Calu3 (cell line): ENCODE data around the gene LSM14A. TPM values are rescaled to one million over a fixed set of nuclear protein-coding genes. Genes with fewer than 3 reads are reported as not detected.

Source experiments
- BruUV-seq: library from RNA; stranded (reverse); fragments of 400-500 nt; replicated peaks from 2 replicates; lab custom pipeline; 2021; lab: Mats Ljungman, UMichigan
- CTCF ChIA-PET: fragments of 300-600 bp; sonication (Branson Sonifier 250); formaldehyde crosslinking; loops from one replicate; lab custom pipeline; 2022; ENCODE audit warnings: antibody characterized with exemption; lab: Charles Lee
- DNase-seq: peaks from one replicate; pipeline ENCODE4 v3.0.0; 2022
- H3K27ac Mint-ChIP-seq: one replicate; pipeline ENCODE4 v1.8.0; 2022; ENCODE audit warnings: mixed read lengths; ENCODE audit not compliant: unreplicated experiment
- H3K27me3 Mint-ChIP-seq: one replicate; pipeline ENCODE4 v1.8.0; 2022; ENCODE audit warnings: mixed read lengths; ENCODE audit not compliant: unreplicated experiment
- H3K36me3 Mint-ChIP-seq: one replicate; pipeline ENCODE4 v1.8.0; 2022; ENCODE audit warnings: mild to moderate bottlenecking, moderate library complexity, mixed read lengths; ENCODE audit not compliant: insufficient read depth, unreplicated experiment
- H3K4me1 Mint-ChIP-seq: one replicate; pipeline ENCODE4 v1.8.0; 2022; ENCODE audit warnings: mild to moderate bottlenecking, low read depth, mixed read lengths; ENCODE audit not compliant: unreplicated experiment
- H3K4me3 Mint-ChIP-seq: one replicate; pipeline ENCODE4 v1.8.0; 2022; ENCODE audit warnings: mild to moderate bottlenecking, low read depth, moderate library complexity, mixed read lengths; ENCODE audit not compliant: unreplicated experiment
- H3K9me3 Mint-ChIP-seq: one replicate; pipeline ENCODE4 v1.8.0; 2022; ENCODE audit warnings: low read depth, mixed read lengths; ENCODE audit not compliant: unreplicated experiment
- intact Hi-C: fragments of 100-400 bp; cut with micrococcal nuclease; formaldehyde crosslinking; loops from one replicate; pipeline ENCODE4 v1.10.0; 2022; ENCODE audit not compliant: unreplicated experiment
- total RNA-seq: library from RNA; stranded (reverse); gene quantifications from 2 replicates; pipeline ENCODE4 v1.2.3, GENCODE V29; 2022
- TF ChIP-seq, protein P1 (sequence below): fragments of 200-600 bp; IDR thresholded peaks from one replicate; pipeline ENCODE4 v1.8.0; 2022; ENCODE audit warnings: antibody characterized with exemption; ENCODE audit not compliant: unreplicated experiment

Gene LSM14A
- total RNA-seq, 1 experiment from 2014 or later, result 131 TPM

DNA sequence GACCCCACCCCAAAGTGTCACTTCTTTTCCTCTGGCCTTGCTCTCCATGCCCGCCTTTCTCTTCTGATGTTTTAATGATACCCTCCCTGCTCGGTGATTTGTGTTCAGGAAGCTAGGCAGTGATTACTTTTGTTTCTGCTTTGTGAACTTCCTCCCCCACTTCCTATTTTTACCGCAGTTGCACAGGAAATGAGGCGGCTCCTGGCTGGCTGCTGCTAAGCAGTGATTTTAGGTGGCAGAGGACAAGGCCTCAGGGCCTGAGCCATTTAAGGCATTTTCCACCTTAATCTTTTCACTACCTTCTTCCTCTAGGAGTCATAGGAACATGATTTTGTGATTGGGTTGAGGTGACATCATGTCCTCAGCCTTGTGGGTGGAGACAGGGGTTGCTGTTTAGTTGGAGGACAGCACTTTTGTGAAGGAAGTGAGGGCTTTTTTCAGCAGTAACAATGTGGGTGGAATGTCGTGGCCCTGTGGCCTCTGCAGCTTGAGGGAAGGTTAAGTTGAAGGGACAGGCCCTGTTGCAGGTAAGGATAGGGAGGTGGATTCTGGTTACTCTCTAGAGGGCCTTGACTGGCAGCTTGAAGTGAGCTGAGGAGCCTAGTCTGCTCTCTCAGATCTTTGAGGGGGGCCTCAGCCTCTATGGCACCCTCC is 97.8 kb downstream of the LSM14A start:
- Mint-ChIP-seq H3K36me3 (no peaks in the 10 kb centered on the region), H3K27me3 (no peaks in the 10 kb centered on the region), H3K27ac (peak overlapping the region; percentile 72), H3K4me3 (peak overlapping the region; percentile 10), H3K4me1 (peaks cover 30% of the 10 kb centered on the region), H3K9me3 (no peaks in the 10 kb centered on the region)
- no TSS peak for BruUV-seq
- peak; percentile 45 for DNase-seq
- intact Hi-C loops, result no loop called here
- TF ChIP-seq, protein P1, sequence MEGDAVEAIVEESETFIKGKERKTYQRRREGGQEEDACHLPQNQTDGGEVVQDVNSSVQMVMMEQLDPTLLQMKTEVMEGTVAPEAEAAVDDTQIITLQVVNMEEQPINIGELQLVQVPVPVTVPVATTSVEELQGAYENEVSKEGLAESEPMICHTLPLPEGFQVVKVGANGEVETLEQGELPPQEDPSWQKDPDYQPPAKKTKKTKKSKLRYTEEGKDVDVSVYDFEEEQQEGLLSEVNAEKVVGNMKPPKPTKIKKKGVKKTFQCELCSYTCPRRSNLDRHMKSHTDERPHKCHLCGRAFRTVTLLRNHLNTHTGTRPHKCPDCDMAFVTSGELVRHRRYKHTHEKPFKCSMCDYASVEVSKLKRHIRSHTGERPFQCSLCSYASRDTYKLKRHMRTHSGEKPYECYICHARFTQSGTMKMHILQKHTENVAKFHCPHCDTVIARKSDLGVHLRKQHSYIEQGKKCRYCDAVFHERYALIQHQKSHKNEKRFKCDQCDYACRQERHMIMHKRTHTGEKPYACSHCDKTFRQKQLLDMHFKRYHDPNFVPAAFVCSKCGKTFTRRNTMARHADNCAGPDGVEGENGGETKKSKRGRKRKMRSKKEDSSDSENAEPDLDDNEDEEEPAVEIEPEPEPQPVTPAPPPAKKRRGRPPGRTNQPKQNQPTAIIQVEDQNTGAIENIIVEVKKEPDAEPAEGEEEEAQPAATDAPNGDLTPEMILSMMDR, result no peak
- CTCF ChIA-PET, result no interaction called here

DNA sequence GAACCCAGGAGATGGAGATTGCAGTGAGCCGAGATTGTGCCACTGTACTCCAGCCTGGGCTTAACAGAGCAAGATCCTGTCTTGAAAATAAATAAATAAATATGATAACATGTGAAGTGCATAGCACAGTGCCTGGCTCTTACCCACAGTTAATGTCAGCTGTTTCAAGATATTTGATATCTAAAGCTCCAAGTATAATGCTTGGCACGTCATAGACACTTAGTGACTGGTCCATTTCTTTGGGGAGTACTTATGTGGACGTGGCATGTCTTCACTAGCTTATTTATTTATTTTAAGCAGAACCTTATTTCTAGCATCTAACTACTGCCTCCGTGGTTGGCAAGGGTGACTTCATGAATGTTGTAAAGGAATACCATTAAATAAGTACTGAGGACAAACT is 100.8 kb downstream of the LSM14A start:
- intact Hi-C loops, result no loop called here
- TF ChIP-seq, protein P1, result no peak
- CTCF ChIA-PET, result interaction anchor here (0.6 kb wide), 1 partner anchor 215 kb away, joined by 3 read pairs; no protein-coding TSS in a partner anchor
- Mint-ChIP-seq H3K27ac (no peak overlapping the region), H3K27me3 (no peaks in the 10 kb centered on the region), H3K4me3 (no peak overlapping the region), H3K4me1 (peaks cover 39% of the 10 kb centered on the region), H3K36me3 (no peaks in the 10 kb centered on the region), H3K9me3 (no peaks in the 10 kb centered on the region)
- DNase-seq, result no peak
- no TSS peak for BruUV-seq

DNA sequence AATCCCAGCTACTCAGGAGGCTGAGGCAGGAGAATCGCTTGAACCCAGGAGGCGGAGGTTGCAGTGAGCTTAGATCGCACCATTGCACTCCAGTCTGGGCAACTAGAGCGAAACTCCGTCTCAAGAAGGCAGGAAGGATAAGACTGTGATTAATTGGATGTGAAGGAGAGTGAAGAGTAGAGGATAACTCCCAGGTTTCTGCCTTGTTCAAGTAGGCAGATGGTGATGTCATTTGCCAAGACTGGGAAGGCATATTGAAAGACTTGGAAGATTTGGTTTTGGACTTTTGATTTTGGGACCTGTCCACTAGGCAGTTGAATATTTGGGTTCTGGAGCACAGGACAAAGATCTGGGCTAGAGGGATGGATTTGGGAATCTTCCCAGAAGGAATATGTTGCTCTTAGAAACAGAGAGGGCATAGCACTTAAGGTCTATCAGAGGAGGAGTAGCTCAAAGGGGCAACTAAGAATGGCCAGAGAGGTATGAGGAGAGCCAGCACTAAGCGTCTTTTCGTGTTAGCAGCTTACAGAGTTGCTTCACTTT is 102.1 kb downstream of the LSM14A start:
- no peaks in the 10 kb centered on the region for H3K36me3 Mint-ChIP-seq
- no peaks in the 10 kb centered on the region for H3K27me3 Mint-ChIP-seq
- H3K9me3 Mint-ChIP-seq, result no peaks in the 10 kb centered on the region
- CTCF ChIA-PET, result interaction anchor here (1.0 kb wide), 1 partner anchor 42 kb away, joined by 3 read pairs; no protein-coding TSS in a partner anchor
- intact Hi-C loops, result no loop called here
- no peak overlapping the region for H3K27ac Mint-ChIP-seq
- TF ChIP-seq, protein P1, result no peak
- H3K4me1 Mint-ChIP-seq, result peaks cover 39% of the 10 kb centered on the region
- BruUV-seq, result no TSS peak
- H3K4me3 Mint-ChIP-seq, result no peak overlapping the region
- no peak for DNase-seq

DNA sequence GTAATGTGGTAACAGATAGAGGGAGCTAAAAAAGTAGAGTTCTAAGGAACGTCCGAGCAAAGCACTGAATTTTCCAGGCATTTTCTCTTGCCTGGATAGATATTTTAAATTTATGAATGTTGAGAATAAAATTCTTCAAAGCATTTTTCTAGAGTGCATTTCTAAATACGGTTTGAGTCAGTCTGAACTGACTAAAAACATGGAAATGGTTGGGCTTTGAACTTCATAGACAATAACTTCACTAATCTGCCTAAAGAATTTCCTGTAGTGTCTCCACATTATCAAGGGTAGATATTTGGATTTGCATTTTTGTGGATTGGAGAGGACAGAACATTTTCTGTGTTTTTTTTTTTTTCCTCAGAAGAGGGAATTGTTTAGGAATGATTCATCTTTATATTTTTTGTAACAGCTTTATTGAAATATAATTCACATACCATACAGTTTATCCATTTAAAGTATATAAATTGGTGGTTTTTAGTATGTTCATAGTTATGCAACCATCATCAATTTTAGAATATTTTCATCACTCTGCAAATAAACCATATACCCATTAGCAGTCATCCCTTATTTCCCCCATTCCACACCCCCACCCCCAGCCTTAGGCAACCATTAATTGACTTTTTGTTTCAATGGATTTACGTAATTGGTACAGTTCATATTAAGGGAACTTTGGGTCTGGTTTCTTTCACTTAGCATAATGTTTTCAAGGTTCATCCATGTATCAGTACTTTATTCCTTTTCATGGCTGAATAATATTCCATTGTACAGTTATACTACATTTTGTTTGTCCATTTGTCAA is 102.7 kb downstream of the LSM14A start:
- no peaks in the 10 kb centered on the region for H3K27me3 Mint-ChIP-seq
- TF ChIP-seq, protein P1, result no peak
- intact Hi-C loops, result no loop called here
- H3K36me3 Mint-ChIP-seq, result no peaks in the 10 kb centered on the region
- no peaks in the 10 kb centered on the region for H3K9me3 Mint-ChIP-seq
- CTCF ChIA-PET, result interaction anchor here (1.0 kb wide), 1 partner anchor 42 kb away, joined by 3 read pairs; no protein-coding TSS in a partner anchor
- no TSS peak for BruUV-seq
- no peak overlapping the region for H3K4me3 Mint-ChIP-seq
- H3K4me1 Mint-ChIP-seq, result peaks cover 33% of the 10 kb centered on the region
- no peak overlapping the region for H3K27ac Mint-ChIP-seq
- DNase-seq, result no peak
